NCI-H187 treated with DMSO at 0.1 percent for 48 hours (cell line): ENCODE measurements around the gene SLC39A7.

ENCODE experiments used
- DNase-seq: peaks from one replicate; lab custom pipeline; 2025; lab: John Stamatoyannopoulos, UW

The SLC39A7 gene

GRCh38 chr6:33200219-33201146 lies at the start of gene SLC39A7, which contains the start of gene RXRB:
SLC39A7 (plus strand) TSS chr6:33200867; CDS start chr6:33201246, 379 bp downstream.
RXRB (minus strand) TSS chr6:33200665; CDS start chr6:33200476, 189 bp downstream.
- peak; percentile 91 for DNase-seq

GRCh38 chr6:33151050-33151449 lies 49.6 kb upstream of the SLC39A7 start:
- no peak for DNase-seq

GRCh38 chr6:33154349-33154748 lies 46.3 kb upstream of the SLC39A7 start:
- no peak for DNase-seq

- no peak for DNase-seq
Measured at GRCh38 chr6:33156561-33156960, 44.1 kb upstream of the SLC39A7 start.

GRCh38 chr6:33156964-33157363 lies 43.7 kb upstream of the SLC39A7 start:
- no peak for DNase-seq

- DNase-seq, result no peak
Measured at GRCh38 chr6:33160096-33160495, 40.6 kb upstream of the SLC39A7 start.

GRCh38 chr6:33160728-33161344 lies 39.8 kb upstream of the SLC39A7 start:
- no peak for DNase-seq

GRCh38 chr6:33161354-33162331 lies 39.0 kb upstream of the SLC39A7 start:
- DNase-seq, result no peak

- no peak for DNase-seq
Measured at GRCh38 chr6:33163540-33163939, 37.1 kb upstream of the SLC39A7 start.

- no peak for DNase-seq
Measured at GRCh38 chr6:33164176-33164575, 36.5 kb upstream of the SLC39A7 start.

- no peak for DNase-seq
Measured at GRCh38 chr6:33164665-33165373, 35.8 kb upstream of the SLC39A7 start.

- DNase-seq, result no peak
Measured at GRCh38 chr6:33165581-33166258, 34.9 kb upstream of the SLC39A7 start.

- no peak for DNase-seq
Measured at GRCh38 chr6:33166363-33166762, 34.3 kb upstream of the SLC39A7 start.

- no peak for DNase-seq
Measured at GRCh38 chr6:33166811-33167210, 33.9 kb upstream of the SLC39A7 start.

GRCh38 chr6:33167374-33168283 lies 33.0 kb upstream of the SLC39A7 start:
- DNase-seq, result no peak

GRCh38 chr6:33168284-33168601 lies 32.4 kb upstream of the SLC39A7 start:
- DNase-seq, result no peak

GRCh38 chr6:33168639-33169038 lies 32.0 kb upstream of the SLC39A7 start:
- DNase-seq, result no peak

GRCh38 chr6:33169291-33170175 lies 31.1 kb upstream of the SLC39A7 start:
- DNase-seq, result no peak
